HG02852 (cell line): ENCODE measurements around the gene LIMS3.
"Not testable (repeated sequence)": the region's sequence is repeated elsewhere in the genome, so short reads cannot be mapped to it uniquely, and the experiment has no call there.

Experiments used
- ATAC-seq: cut with Tn5 transposase; IDR thresholded peaks from one replicate; pipeline ENCODE4 v1.9.1; 2021; ENCODE audit warnings: mild to moderate bottlenecking, moderate library complexity; ENCODE audit not compliant: unreplicated experiment

Gene LIMS3

DNA sequence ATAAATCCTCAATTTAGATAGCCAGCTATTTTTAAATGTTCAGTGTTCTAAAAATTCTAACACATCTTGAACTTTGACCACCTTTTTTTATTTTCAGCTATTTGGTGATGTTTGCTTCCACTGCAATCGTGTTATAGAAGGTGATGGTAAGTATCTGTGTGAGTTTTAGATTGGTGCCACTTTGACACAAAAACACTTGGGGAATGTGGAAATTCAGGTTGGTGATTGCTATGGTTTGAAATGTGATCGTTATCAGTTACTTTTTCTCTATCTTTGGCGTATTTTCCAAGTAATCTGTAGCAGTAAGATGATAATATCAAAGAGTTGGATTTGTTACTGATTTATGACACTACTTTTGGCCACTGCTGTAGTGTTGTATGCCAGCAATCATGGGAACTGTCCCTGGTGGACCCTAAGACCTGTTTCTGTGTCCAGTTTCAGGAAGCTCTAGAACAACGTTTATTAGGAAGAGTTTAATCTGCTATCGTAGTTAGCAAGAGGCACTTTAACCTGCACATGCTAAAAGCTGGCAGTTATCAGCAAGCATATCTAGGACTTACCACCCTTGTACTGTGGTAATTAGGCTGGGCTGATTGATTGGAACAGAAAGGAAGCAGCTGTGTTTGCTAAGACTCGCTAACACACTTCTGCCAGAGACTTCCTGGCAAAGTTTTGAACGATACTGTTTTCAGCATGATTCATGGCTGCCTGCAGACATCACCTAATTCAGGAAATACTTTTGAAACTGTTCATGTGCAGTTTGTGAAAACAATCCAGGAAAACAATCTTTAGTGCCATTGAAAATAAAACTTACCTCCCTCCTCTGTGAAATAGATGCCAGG, 23.3 kb downstream of the LIMS3 start:
- ATAC-seq, result not testable (repeated sequence)

DNA sequence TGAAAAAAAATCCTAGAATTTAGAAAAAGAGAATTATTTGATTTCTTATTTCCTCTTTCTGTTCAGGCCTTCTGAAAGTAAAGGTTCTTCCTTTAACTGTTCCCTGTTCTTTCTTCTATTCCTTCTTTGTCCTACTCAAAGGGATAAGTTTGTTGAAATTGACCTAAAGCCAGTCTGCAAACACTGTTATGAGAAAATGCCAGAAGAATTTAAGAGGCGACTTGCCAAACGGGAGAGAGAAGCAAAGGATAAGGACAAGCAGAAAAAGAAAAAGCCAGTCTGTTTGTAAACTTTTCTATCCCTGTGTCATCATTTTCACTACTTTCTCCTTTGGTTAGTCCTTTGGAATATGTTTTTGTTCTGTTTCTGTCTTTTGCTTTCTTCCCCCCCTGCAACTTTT, 26.0 kb downstream of the LIMS3 start:
- not testable (repeated sequence) for ATAC-seq

DNA sequence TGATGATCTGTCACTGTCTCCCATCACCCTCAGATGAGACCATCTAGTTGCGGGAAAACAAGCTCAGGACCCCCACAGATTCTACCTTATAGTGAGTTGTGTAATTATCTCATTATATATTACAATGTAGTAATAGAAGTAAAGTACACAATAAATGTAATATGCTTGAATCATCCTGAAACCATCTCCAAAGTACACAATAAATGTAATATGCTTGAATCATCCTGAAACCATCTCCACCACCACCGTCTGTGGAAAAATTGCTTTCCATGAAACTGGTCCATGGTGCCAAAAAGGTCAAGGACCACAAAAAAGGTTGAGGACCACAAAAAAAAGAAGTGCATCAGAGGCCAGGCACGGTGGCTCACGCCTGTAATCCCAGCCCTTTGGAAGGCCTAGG, 29.3 kb downstream of the LIMS3 start:
- not testable (repeated sequence) for ATAC-seq

DNA sequence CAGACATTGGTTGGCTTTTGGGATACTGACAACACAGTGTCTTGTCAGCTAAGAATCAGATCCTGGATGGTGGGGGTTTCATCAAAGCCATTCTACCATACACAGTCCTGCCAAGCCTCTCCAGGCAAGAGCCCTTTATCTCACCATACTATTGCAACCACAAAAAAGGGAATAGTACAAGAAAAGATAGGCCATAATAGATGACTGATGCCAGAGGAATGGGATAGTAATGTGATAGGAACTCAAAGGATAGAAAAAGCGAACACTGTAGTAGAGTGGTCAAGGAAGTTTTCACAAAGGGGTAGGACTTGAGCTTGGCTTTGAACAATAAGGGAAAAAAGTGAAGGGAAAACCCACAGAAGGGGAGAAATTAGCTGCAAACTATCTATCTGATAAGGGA, 30.7 kb downstream of the LIMS3 start:
- not testable (repeated sequence) for ATAC-seq

DNA sequence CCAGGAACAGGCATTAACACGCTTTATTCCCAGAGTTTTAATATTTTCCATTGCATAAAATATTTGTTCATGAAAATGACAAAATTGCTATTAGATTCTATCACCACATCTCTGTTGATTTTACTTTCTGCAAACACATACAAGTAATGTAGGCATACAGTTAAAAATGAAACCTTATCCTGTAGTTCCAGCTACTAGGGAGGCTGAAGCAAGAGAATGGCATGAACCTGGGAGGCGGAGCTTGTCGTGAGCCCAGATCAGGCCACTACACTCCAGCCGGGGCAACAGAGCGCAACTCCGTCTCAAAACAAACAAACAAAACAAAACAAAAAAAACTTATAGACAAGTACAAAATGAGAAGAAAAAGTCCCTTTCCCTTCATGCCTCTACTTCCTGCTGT, 38.0 kb downstream of the LIMS3 start:
- not testable (repeated sequence) for ATAC-seq

DNA sequence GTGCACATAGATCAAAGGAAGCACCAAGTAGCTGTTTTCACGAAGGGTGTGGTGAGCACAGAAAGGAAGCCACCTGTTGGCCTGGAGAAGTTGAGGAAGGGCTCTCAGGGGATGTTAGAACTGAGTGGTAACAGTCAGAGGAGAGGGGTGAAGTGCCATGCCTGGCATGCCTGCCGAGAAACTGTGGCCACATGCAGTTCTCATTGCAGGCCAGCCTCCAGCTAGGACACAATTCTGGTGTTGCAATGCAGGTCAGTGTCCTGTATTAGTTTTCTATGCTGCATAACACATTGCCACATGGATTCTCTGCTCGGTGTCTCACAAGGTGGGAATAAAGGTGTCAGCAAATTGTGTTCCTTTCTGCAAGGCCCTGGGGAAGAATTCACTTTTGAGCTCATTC, 46.9 kb downstream of the LIMS3 start:
- not testable (repeated sequence) for ATAC-seq

DNA sequence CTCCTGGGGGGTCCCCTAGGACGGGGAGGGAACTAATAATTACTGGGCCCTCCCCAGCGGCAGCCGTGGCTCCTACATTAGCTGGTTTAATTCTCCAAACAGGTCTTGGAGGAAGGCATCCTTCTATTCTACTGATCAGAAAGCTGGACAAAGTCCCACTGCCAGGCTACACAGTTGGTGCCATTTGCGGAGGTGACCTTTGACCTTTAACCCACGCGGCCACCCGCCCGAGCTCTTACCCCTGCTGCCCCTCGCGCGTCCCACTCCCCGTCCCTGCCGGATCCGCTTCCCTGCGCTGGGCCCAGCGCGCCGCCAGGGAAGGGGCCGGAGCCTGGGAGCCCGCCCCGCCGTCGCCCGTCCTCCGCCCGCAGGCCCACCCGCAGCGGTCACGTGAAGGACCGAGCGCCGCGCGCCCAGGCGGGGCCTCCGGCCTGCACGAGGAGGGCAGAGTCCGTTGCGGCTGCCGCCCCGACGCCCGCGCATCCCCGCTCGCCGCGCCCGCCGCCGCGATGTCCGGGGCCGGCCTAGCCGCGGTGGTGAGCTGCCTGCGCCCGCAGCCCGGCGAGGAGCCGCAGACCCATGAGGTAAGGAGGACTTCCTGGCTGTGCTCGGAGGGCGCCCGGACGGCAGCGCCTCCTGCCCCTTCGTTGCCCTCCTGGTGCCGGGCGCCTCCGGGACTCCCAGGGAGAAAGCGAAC, 48.9 kb downstream of the LIMS3 start:
- ATAC-seq, result not testable (repeated sequence)

DNA sequence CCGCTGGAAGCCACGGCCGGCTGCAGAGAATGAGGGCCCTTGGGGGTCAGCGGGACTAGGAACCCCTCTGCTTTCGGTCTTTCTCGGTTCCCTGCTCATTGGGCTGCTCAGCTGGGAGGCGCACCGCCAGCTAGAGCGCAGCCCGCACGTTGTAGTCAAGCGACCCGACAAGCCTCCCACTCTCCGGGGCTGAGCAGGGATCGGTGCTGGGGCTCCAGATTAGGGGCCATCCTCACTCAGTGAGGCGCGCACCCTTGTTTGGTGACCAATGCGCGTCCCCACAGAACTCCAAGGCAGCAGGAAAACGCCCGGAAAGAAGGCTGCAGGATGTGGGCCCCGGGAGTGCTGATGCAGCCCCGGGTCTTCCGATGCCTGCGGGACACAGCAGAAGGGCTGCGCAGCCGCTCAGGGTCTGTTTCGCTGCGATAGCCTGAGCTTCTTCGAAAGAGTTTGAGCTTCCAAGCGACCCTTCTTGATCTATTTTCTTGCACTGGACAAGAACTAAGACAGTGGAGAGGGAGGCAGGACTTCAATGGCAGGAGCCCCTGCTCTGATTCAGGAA, 49.6 kb downstream of the LIMS3 start:
- ATAC-seq, result not testable (repeated sequence)

DNA sequence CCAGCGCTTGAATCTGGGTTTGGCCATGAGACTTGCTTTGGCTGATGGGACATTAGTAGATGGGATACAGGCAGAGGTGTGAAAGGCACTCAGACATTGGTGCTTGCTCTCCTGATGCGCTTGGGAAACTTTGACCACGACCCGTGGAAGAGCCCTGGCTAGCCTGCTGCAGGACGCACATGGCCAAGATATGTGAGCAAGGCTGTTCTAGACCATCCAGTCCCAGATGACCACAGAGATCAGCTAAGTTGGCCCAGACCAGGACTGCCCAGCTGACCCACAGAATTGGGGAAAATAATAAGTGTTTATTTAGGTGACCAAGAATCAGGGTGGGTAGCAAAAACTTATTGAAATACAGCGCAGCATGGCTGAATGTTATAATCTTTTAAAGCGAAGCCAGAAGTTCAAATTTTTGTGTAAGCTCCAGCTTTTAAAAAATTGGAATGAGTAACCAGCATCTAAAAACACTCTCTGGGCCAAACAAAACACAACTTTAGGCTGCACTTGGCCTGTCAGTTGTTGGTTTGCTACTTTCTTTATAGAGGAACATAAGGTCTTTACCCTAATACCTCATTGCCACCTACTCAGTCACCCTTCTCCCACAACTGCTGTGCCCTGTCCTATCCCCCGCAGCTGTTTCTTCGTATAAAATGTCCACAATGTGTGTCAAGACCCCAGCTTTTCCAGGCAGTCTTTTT, 51.8 kb downstream of the LIMS3 start:
- ATAC-seq, result not testable (repeated sequence)

DNA sequence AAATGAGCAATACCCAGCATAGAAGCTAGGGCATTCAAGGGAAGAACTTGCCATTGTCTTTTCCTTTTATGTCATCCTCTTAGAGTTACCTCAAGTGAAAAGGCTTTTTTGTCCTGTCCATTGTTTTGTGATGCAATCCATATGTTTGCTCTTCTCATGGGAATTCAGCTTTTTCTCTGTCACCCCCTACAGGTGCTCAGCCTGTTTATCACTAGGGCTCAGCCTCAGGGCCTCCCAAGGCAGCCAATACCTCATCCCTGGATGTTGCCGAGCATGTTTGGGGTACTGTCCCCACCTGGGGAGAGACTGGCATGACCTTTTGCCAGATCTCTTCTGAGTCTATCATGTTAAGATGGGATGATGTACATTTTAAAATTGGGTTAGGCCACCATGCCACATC, 65.5 kb downstream of the LIMS3 start:
- not testable (repeated sequence) for ATAC-seq

DNA sequence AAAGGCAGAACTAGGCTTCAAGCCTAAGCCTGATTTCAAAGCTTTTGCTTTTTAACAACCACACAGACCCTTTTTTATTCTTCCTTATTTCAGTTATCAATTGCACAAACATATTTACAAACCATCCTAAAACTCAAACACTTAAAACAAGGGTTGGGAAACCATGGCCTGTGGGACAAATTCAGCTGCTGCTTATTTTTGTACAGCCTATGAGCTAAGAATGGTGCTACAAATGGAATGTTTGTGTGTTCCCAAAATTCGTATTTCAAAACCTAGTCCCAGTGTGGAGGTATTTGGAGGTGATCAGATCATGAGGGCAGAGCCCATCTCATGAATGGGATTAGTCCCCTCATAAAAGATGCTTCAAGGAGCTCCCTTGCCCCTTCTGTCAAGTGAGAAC, 67.0 kb downstream of the LIMS3 start:
- not testable (repeated sequence) for ATAC-seq

DNA sequence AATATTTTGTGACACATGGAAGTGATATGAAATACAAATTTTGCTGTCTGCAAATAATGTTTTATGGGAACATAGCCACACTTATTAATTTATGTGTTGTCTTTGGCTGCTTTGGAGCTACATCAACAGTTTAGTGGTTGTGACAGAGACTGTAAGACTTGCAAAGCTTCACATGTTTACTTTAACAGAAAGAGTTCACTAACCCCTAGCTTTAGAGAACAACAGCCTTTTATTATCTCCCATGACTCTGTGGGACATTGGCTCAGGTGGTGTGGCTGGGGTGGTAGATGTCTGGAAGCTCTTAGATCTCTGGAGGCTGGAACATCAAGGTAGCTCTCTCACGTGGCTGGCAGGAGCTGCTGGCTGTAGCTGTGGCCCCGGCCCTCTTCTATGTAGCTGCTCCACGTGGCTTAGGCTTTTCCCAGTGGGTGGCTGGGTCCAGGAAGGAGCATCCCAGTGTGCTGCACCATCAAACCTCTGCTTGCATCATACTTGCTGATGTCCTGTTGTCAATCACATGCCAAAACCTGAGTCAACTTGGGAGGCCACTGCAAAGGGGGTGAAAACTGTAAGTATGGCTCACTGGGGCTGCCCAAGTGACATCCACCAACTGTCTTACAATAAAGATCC, 67.7 kb downstream of the LIMS3 start:
- ATAC-seq, result not testable (repeated sequence)

DNA sequence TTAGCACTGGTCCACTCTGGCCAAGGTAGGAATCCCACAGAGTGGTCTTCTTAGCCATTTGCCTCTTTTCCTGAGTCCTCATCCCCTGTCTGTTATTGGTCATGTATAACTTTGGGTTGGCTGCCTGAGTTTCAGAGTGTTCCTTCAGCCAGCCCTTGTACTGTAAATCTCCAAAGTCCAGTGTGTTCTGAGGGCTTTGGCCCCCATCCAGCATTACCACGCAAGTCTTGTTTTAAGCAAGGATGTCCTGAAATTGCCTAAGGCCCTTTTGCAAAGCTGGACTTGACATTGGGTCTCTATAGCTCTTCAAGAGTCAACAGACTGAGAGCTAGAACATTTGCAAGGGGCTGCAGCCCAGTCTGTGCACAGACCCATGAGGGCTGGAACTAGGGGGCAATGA, 68.4 kb downstream of the LIMS3 start:
- ATAC-seq, result not testable (repeated sequence)

DNA sequence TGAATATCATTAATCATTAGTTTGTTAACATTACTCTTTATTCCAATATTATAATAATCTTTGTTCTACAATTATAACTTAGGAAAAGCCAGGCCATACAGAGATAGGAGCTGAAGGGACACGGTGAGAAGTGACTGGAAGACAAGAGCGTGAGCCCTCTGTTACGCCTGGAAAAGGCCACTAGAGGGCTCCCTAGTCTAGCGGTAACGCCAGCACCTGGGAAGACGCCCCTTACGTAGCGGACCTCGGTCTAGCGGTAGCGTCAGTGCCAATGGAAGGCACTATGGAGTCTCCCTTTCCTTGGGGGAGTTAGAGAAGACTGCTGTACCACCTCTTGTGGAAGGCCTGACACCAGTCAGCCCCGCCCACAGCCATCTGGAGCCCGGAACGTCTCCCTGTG, 71.4 kb downstream of the LIMS3 start:
- ATAC-seq, result peak; percentile 54

DNA sequence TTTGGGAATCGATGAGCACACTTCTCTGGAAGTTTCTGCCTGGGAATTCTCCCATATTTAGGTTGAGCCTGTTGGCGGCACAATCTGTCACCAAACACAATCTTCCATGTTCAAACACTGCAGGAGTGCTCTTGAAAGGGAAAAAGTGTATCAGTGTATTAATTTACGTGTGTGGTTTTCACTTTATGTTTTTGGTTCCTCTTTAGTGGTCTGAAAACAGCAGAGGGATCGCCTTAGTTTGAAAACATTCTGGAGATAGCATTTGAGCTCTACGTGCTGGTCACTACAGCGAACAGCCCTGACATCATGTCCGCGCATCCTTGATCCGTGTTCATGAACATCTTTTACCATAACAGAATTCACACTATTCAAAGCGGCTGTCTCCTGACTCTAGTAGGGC, 73.2 kb downstream of the LIMS3 start:
- not testable (repeated sequence) for ATAC-seq
